Gastroesophageal sphincter (tissue), 4 donors: ENCODE data around the gene EAF2. TPM values are rescaled to one million over a fixed set of nuclear protein-coding genes. Genes with fewer than 3 reads are reported as not detected.

Experiments used
- ATAC-seq: fragments of 150-250 bp; one replicate; pipeline ENCODE4 v1.9.1; 2016; ENCODE audit warnings: mild to moderate bottlenecking, moderate library complexity
- H3K27ac ChIP-seq, 4 donors: fragments of 200-600 bp; sonication (generic) in 3 of 4; 1 replicate in 3 of 4; 2 replicates in 1 of 4; pipeline ENCODE4 v1.5.1; 2016 to 2019
- H3K27me3 ChIP-seq: fragments of 200-600 bp; sonication (generic); one replicate; pipeline ENCODE4 v1.5.1; 2019
- H3K36me3 ChIP-seq, 2 donors: fragments of 200-600 bp; sonication (generic); one replicate each; pipeline ENCODE4 v1.5.1; 2019; ENCODE audit warnings: control low read depth in 1 of 2
- H3K4me1 ChIP-seq, 3 donors: fragments of 200-600 bp; sonication (generic); 1 replicate in 2 of 3; 2 replicates in 1 of 3; pipeline ENCODE4 v1.5.1; 2016 to 2019; ENCODE audit warnings: control low read depth in 2 of 3
- H3K4me3 ChIP-seq, 2 donors: fragments of 200-600 bp; sonication (generic); one replicate each; pipeline ENCODE4 v1.5.1; 2019; ENCODE audit warnings: mild to moderate bottlenecking in 1 of 2, moderate library complexity in 1 of 2
- H3K9me3 ChIP-seq, 3 donors: fragments of 200-600 bp; sonication (generic); one replicate each; pipeline ENCODE4 v1.5.1; 2017 to 2019; ENCODE audit warnings: control low read depth in 2 of 3
- EP300 ChIP-seq: sonication (generic); formaldehyde crosslinking; IDR thresholded peaks from one replicate; pipeline ENCODE4 v1.6.1; 2017; ENCODE audit warnings: antibody characterized with exemption, mild to moderate bottlenecking
- POLR2A ChIP-seq, 2 donors: fragments of 450-650 bp; IDR thresholded peaks; one replicate each; pipeline ENCODE4 v1.6.1; 2017; ENCODE audit warnings: antibody characterized with exemption in 2 of 2, mild to moderate bottlenecking in 2 of 2, moderate library complexity in 1 of 2
- POLR2AphosphoS5 ChIP-seq: sonication (generic); formaldehyde crosslinking; IDR thresholded peaks from one replicate; pipeline ENCODE4 v1.6.1; 2017; ENCODE audit warnings: antibody characterized with exemption
- WGBS, 2 donors: methylation state at CpG; one replicate each; pipeline ENCODE4 v1.1.5; 2018; ENCODE audit warnings: low coverage in 1 of 2; 5-methylcytosine and 5-hydroxymethylcytosine counted together
- total RNA-seq, 4 donors: library from RNA; depleted of rRNA; stranded (reverse); fragments of >200 nt; gene quantifications; one replicate each; pipeline ENCODE4 v1.1.0, GENCODE V29; 2016
- TF ChIP-seq, protein P1 (sequence below), 4 experiments: fragments of 200-600 bp in 2 of 4; fragments of 450-650 bp in 2 of 4; sonication (generic) in 1 of 4; IDR thresholded peaks; one replicate each; pipeline ENCODE4 v1.5.1; 2017 to 2019; ENCODE audit warnings: antibody characterized with exemption in 4 of 4, mild to moderate bottlenecking in 2 of 4, moderate library complexity in 2 of 4

EAF2 gene
- 1 to 10 TPM; 2.0 to 4.8 (median 2.1) TPM for total RNA-seq

DNA sequence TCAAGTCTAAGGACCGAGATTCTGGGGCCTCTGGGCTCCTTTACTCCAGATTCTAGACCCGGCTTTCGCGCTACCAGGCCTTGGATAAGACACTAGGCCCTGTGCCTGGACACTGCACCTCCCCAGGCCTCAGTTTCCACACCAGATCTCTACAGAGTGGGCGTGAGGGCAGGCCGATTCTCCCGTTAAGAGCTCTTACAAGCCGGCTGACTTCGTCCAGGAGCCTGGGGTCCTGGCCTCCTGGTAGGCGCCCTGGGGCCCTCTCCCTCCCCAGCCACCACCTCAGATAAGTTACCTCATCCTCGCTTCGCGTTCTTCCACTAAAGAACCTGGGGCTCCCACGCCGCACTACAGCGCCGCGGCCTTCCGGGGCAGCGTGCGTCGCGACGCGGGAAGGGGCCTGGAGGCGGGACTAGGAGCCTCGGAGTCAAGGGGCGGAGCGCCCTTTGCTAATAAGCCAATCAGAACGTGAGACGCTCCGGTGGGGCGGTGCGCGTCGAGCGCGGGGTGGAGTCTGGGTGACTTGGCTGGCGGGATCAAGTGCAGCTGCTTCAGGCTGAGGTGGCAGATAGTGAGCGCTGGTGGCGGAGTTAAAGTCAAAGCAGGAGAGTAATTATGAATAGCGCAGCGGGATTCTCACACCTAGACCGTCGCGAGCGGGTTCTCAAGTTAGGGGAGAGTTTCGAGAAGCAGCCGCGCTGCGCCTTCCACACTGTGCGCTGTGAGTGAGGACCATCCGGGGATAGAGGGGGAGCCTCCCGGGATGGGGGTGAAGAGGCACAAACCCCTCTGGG, at the start of gene EAF2, which contains the start of gene IQCB1:
Gene EAF2 (plus strand): TSS at position 539 of the 794 bp plus-strand sequence. CDS start 77 bp downstream, at position 616.
Gene IQCB1 (minus strand): TSS at position 390 of the 794 bp plus-strand sequence. CDS start 6,100 bp downstream, outside the sequence.
- TF ChIP-seq EP300 (no peak), POLR2AphosphoS5 (peak; percentile 80), POLR2A (IDR thresholded peaks at IDR 0.05) (peak; percentile 48 to 51)
- TF ChIP-seq, protein P1, sequence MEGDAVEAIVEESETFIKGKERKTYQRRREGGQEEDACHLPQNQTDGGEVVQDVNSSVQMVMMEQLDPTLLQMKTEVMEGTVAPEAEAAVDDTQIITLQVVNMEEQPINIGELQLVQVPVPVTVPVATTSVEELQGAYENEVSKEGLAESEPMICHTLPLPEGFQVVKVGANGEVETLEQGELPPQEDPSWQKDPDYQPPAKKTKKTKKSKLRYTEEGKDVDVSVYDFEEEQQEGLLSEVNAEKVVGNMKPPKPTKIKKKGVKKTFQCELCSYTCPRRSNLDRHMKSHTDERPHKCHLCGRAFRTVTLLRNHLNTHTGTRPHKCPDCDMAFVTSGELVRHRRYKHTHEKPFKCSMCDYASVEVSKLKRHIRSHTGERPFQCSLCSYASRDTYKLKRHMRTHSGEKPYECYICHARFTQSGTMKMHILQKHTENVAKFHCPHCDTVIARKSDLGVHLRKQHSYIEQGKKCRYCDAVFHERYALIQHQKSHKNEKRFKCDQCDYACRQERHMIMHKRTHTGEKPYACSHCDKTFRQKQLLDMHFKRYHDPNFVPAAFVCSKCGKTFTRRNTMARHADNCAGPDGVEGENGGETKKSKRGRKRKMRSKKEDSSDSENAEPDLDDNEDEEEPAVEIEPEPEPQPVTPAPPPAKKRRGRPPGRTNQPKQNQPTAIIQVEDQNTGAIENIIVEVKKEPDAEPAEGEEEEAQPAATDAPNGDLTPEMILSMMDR (IDR thresholded peaks at IDR 0.05), result no peak
- Histone ChIP-seq H3K36me3 (peaks cover 0 to 16% of the 10 kb centered on the region in 2 donors), H3K27me3 (no peaks in the 10 kb centered on the region), H3K9me3 (no peaks in the 10 kb centered on the region), H3K27ac (peak within 1 kb of the TSS; percentile 53 to 87 (median 86)), H3K4me3 (peak within 1 kb of the TSS; percentile 70 to 77), H3K4me1 (peaks cover 0 to 31% (median 3%) of the 10 kb centered on the region in 3 donors)
- peak; percentile 100 for ATAC-seq
- 0 to 1% methylated on average over 1 to 15 of the region's 54 CpGs for WGBS, 2 donors

GRCh38 chr3:121786485-121786884, 48.5 kb upstream of the EAF2 start:
- H3K9me3 ChIP-seq, result no peaks in the 10 kb centered on the region
- no peaks in the 10 kb centered on the region for H3K27me3 ChIP-seq
- H3K36me3 ChIP-seq, result peaks cover 0 to 72% of the 10 kb centered on the region in 2 donors
- no peak overlapping the region for H3K27ac ChIP-seq
- 49 to 64% methylated on average over 2 of the region's 2 CpGs for WGBS, 2 donors
- no peaks in the 10 kb centered on the region for H3K4me1 ChIP-seq
- no peak for ATAC-seq
- TF ChIP-seq POLR2A (IDR thresholded peaks at IDR 0.05) (no peak), POLR2AphosphoS5 (no peak)
- TF ChIP-seq, protein P1 (IDR thresholded peaks at IDR 0.05), result no peak
- no peak overlapping the region for H3K4me3 ChIP-seq

DNA sequence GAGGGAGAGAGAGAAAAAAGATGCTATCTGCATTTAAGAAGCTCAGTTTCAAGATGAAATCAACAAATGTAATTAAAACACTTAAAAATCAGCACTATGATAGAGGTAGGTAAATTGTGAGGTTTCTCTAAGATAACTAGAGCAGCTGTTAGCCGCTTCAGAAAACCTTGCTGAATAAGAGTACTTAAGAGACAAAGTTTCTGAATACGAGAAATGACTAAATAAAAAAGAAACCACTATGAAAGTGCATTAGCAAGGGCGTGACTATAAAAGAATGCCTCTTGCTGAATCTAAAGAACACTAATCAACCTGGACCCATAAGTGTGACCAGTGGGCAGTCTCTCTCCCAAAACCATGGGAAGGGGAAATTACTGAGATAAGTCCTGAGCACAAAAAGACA, 41.9 kb upstream of the EAF2 start:
- H3K4me3 ChIP-seq, result no peak overlapping the region
- ATAC-seq, result no peak
- WGBS, 2 donors, result 98 to 100% methylated on average over 1 to 3 of the region's 3 CpGs
- no peaks in the 10 kb centered on the region for H3K9me3 ChIP-seq
- H3K4me1 ChIP-seq, result no peaks in the 10 kb centered on the region
- H3K36me3 ChIP-seq, result peaks cover 0 to 74% of the 10 kb centered on the region in 2 donors
- TF ChIP-seq POLR2A (IDR thresholded peaks at IDR 0.05), result no peak
- no peak for TF ChIP-seq EP300
- no peak overlapping the region for H3K27ac ChIP-seq
- H3K27me3 ChIP-seq, result no peaks in the 10 kb centered on the region

DNA sequence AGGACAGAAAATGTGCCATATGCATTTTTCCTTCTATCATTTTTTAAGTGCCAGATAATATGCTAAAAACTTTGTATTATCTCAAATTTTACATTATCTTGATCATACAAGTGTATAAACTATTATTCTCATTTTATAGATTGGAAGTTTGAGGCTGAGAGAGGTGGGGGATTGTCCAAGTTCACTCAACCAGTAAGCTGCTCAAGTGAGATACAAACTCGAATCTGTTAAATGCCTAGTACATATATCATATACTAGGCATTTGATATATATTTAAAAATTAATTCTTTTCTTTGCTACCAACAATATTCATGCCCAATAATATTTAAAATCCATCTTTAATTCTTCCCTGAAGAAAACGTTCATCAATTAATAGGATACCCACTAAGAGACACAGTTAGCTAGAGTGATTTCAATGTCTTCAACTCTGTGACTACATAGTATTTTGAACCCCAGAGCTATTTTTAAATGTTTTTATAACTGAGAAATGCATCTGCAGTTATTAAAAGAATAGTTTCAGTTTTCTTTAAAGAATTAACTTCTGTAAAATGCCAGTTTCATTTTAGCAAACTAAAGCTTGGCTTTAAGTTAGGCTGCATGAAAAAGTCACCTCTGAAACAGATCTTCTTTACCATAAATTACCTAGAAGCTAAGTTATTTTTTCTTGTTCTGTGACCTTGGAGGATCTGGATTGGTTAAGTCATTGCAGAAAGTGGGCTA, 40.6 kb upstream of the EAF2 start:
- ATAC-seq, result no peak
- Histone ChIP-seq H3K27ac (no peak overlapping the region), H3K4me3 (no peak overlapping the region), H3K36me3 (peaks cover 0 to 64% of the 10 kb centered on the region in 2 donors), H3K4me1 (no peaks in the 10 kb centered on the region), H3K27me3 (no peaks in the 10 kb centered on the region), H3K9me3 (no peaks in the 10 kb centered on the region)
- 95% methylated on average over 2 of the region's 2 CpGs for WGBS, 2 donors
- TF ChIP-seq POLR2AphosphoS5 (no peak), POLR2A (IDR thresholded peaks at IDR 0.05) (no peak), EP300 (no peak)
- TF ChIP-seq, protein P1 (IDR thresholded peaks at IDR 0.05), result no peak

DNA sequence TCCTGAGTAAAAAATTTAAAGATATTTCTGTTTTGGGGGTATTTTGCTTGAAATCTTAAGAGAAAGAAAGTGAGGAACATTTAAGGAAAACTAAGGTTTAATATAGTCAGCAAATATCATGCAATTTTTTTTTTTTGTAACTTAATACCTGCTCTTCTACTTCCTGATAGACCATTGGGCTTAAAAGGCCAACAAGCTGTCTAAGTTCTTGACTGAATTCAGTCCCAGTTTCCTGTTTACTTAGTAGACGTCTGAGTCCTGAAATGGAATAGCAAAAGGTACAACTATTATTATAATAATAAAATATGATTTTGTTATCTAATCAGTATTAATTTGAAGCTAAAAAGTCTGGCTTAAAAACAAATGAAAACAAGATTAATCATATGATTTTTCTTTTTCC, 38.0 kb upstream of the EAF2 start:
- H3K9me3 ChIP-seq, result no peaks in the 10 kb centered on the region
- H3K36me3 ChIP-seq, result peaks cover 0 to 45% of the 10 kb centered on the region in 2 donors
- no peaks in the 10 kb centered on the region for H3K27me3 ChIP-seq
- H3K27ac ChIP-seq, result no peak overlapping the region
- TF ChIP-seq EP300 (no peak), POLR2AphosphoS5 (no peak), POLR2A (IDR thresholded peaks at IDR 0.05) (no peak)
- TF ChIP-seq, protein P1 (IDR thresholded peaks at IDR 0.05), result no peak
- ATAC-seq, result no peak
- 8 to 40% methylated on average over 1 of the region's 1 CpG for WGBS, 2 donors
- H3K4me1 ChIP-seq, result no peaks in the 10 kb centered on the region
- H3K4me3 ChIP-seq, result no peak overlapping the region
